ENCODE measurements around the gene TOB1. TPM values are rescaled to one million over a fixed set of nuclear protein-coding genes. Genes with fewer than 3 reads are reported as not detected.

TOB1 gene
- total RNA-seq, 1 donor from 2014 or later: 83.8 TPM

DNA sequence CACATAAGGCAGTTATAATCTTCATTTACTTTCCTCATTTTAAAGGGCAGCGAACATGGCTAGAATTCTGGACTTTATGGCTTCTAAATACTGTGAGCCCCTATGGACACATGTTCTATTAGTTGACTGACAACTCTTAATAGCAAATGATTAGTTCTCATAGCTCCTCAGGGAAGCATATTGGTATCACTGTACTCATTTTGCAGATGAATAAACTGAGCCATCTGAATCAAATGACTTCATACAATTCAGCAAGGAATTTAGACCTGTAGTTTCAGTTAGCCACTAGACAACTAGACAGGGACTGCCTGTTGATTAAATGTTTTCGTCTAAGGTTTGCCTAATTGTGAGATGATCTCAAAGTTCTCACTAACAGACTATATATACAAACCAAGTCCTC, 9.7 kb downstream of the TOB1 start:
- no peak for DNase-seq
- intact Hi-C loops (cut with DNase I): no loop called here
- ATAC-seq (ENCODE audit: poor library complexity): no peak

DNA sequence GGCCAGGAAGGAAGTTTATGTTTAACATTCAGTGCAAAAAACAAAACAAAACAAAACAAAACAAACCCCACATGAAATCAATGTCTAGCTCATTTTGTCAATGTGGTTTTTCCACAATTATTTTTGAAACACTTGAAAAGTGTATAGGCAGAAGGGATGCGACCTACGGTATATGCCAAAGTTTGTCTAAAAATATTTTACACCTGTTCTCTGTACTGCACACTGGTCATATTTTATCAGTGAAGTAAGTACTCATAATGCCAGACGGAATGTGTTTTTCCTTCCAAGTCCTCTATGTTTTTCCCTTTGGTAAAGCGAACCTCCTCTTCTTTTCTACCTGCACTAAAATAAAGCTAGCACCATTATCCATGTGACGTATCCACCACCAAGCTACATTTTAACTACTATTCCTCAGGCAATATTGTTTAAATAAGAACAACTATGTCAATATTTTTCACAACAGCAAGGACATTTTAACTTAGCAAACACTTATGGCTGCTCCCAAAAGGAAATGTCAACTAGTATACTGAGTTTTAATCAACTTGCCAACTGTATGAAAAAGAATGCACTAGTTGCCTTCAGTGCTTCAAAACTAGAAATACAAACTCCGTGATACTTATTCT, 10.3 kb downstream of the TOB1 start:
- DNase-seq (no peak), ATAC-seq (ENCODE audit: poor library complexity) (no peak)
- intact Hi-C loops (cut with DNase I): no loop called here

DNA sequence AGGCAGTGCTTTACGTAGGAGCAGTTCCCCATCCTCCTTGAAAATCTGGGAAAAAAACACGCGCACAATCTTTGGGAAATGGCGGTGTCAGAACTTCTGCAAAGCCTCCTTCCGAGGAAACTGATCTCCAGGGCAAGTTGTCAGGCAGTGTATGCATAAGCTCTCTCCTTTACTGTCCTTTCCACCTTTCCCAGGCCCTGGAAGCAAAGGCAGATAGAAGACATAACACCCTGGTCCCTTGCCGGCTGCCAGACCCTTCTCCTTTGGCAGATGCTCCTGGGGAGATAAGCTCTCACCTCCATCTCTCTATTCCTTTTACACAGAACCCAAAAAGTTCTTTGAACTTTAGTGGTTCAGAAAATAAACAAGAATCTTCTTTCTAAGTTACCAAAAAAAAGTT, 12.4 kb downstream of the TOB1 start:
- DNase-seq: no peak
- ATAC-seq (ENCODE audit: poor library complexity): no peak
- intact Hi-C loops (cut with DNase I): loop anchor here (2.0 kb wide), 1 partner anchor 101 kb away; no protein-coding TSS in a partner anchor

DNA sequence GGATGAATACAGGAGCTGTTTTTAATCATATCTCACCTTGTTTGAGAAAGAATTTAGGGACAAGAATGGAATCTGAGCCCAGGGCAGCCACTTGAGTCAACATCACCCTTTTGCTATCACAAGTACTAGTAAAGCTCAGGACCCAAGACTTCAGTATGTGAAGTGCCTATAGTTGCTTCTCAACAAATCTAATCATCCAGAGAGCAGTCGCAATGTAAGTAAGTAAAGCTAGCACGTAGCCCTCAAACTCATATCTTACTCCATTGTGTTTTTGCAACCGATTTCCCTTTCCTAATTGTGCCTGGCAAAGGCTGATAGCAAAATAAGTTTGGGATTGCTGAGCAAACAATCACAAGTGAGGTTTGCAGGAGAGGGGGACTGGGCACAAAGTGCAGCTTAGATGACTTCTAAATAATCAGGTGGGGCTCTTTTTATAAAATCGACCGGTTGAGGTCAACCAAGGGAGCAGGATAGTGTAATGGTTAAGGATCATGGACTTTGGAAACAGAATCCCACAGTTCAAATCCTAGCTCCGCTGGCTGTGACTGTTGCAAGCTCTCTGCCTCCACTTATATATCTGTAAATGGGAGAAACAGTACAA, 13.0 kb downstream of the TOB1 start:
- ATAC-seq (ENCODE audit: poor library complexity) (peak; percentile 13), DNase-seq (no peak)
- intact Hi-C loops (cut with DNase I): loop anchor here (2.0 kb wide), 1 partner anchor 102 kb away; no protein-coding TSS in a partner anchor

DNA sequence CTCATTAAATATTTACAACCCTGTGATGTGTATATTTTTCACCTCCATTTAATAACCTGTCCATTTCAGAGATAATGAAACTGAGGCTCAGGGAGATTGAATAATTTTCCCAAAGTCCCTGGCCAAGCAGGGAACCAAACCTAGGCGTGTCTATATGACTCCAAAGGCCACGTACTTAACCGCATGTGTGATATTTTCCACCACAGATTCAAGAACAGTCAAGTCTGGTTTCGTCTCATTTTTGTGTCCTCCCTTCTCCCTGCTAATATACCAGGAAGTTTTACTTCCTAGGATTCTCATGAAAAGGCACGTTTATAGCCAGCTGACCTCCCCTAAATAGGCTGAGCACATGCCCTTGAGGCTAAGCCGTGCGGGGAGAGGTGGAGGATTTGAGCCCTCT, 15.5 kb downstream of the TOB1 start:
- DNase-seq (no peak), ATAC-seq (ENCODE audit: poor library complexity) (no peak)
- intact Hi-C loops (cut with DNase I): no loop called here

- no peak for DNase-seq
- intact Hi-C loops (cut with DNase I): loop anchor here (10.0 kb wide), 1 partner anchor 304 kb away; the partner anchor contains the start of gene SPATA20
- no peak for ATAC-seq (ENCODE audit: poor library complexity)
Observed at GRCh38 chr17:50848711-50849110, 17.4 kb downstream of the TOB1 start.

- ATAC-seq (ENCODE audit: poor library complexity) (peak; percentile 51), DNase-seq (no peak)
- intact Hi-C loops (cut with DNase I): loop anchor here (10.0 kb wide), 1 partner anchor 303 kb away; the partner anchor contains the start of gene SPATA20
Observed at GRCh38 chr17:50848039-50848438, 18.1 kb downstream of the TOB1 start.

DNA sequence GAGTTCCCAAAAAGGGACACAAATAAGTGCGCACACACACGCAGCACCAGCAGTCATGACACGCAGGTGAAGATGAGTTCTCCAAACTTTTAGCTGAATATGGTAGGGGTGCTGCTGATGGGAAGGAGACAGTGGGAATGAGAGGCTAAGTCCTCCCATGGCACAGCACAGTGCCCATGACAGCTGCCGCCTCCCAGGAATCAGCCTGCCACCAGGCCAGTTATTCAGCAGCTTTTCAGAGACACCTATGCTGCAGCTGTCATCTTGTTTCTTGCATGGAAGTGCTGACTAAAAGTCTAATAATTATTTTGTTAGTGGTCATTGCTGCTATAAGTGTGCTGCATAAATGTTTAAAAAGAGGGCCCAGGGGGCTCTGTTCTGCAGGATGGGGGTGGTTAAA, 18.6 kb downstream of the TOB1 start:
- ATAC-seq (ENCODE audit: poor library complexity) (no peak), DNase-seq (no peak)
- intact Hi-C loops (cut with DNase I): loop anchor here (10.0 kb wide), 1 partner anchor 303 kb away; the partner anchor contains the start of gene SPATA20

GRCh38 chr17:50845240-50846147, 20.7 kb downstream of the TOB1 start:
- DNase-seq (no peak), ATAC-seq (ENCODE audit: poor library complexity) (peak; percentile 70)
- intact Hi-C loops (cut with DNase I): loop anchor here (10.0 kb wide), 1 partner anchor 301 kb away; the partner anchor contains the start of gene SPATA20

- DNase-seq: no peak
- no peak for ATAC-seq (ENCODE audit: poor library complexity)
- intact Hi-C loops (cut with DNase I): loop anchor here (10.0 kb wide), 1 partner anchor 299 kb away; the partner anchor contains the start of gene SPATA20
Observed at GRCh38 chr17:50844117-50844700, 21.9 kb downstream of the TOB1 start.

- intact Hi-C loops (cut with DNase I): loop anchor here (2.0 to 10.0 kb wide), 2 partner anchors 59 to 299 kb away; partner anchors contain the start of gene SPATA20
- DNase-seq (no peak), ATAC-seq (ENCODE audit: poor library complexity) (no peak)
Observed at GRCh38 chr17:50843150-50843905, 22.8 kb downstream of the TOB1 start.

DNA sequence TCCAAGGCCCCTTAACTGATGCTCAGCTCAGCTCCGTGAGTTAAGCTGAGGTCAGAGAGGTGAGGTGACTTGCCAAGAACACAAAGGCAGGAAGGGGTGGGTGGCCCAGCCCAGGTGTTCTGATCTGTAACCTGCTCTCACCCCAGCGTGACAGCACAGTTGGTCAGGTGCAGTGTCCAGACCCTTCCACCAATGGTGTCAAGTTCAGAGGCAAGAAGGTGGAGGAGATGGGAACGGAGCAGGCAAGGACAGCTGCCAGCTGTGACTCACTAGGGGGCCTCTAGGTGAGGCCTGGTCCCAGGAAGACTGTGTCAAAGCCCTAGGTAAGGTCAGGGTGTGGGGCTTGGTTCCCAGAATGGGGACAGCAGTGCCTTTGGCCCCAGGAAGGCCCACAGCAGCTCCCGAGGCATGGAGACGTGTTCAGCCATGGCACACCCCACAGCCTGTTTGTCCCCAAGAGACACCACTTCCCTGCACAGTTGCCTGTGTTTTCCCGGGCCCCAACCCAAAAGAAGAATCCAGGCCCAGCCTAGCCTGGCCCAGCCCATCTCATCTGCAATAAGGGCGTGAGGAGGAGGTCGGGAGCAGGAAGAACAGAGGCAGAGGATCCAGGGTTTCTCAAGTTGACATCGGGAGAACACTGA, 23.5 kb downstream of the TOB1 start:
- intact Hi-C loops (cut with DNase I): loop anchor here (2.0 to 10.0 kb wide), 2 partner anchors 58 to 298 kb away; partner anchors contain the start of gene SPATA20
- DNase-seq (no peak), ATAC-seq (ENCODE audit: poor library complexity) (no peak)

GRCh38 chr17:50841949-50842354, 24.2 kb downstream of the TOB1 start:
- DNase-seq: peak; percentile 81
- peak; percentile 78 for ATAC-seq (ENCODE audit: poor library complexity)
- intact Hi-C loops (cut with DNase I): loop anchor here (2.0 to 10.0 kb wide), 2 partner anchors 57 to 297 kb away; partner anchors contain the start of gene SPATA20

DNA sequence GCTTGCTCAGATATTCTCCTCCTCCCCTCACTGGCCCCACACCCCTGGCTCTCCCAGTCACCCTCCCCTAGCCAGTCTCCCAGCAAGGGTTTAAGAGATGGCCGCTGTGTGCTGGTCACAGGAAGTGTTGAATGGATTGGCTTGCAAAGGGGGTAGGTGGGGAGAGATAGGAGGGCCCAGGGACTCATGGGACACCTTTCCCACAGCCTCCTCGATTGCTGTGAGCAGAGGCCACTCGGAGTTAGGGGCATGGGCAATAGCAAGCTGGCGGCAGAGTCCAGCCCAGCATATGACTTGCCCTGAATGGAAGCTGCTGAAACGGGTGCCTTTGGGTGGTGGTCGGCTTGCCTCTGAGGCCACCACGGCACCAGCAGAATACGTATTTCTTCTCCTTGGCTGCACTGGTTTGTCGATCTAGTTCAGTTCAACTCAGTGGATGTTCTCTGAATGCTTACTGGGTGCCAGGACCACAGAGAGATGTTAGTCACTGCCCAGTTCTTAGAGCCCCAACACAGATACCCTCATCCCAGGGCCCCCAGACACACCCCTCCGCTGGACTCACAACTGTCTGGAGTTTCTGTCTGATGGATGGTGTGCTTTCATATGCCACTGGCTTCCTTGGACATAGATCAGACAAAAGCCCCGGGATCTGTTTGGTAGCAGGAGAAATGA, 24.7 kb downstream of the TOB1 start:
- intact Hi-C loops (cut with DNase I): loop anchor here (10.0 kb wide), 1 partner anchor 297 kb away; the partner anchor contains the start of gene SPATA20
- no peak for ATAC-seq (ENCODE audit: poor library complexity)
- no peak for DNase-seq

DNA sequence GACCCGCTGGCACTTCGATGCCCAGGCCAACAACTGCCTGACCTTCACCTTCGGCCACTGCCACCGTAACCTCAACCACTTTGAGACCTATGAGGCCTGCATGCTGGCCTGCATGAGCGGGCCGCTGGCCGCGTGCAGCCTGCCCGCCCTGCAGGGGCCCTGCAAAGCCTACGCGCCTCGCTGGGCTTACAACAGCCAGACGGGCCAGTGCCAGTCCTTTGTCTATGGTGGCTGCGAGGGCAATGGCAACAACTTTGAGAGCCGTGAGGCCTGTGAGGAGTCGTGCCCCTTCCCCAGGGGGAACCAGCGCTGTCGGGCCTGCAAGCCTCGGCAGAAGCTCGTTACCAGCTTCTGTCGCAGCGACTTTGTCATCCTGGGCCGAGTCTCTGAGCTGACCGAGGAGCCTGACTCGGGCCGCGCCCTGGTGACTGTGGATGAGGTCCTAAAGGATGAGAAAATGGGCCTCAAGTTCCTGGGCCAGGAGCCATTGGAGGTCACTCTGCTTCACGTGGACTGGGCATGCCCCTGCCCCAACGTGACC, 25.8 kb downstream of the TOB1 start:
- ATAC-seq (ENCODE audit: poor library complexity) (no peak), DNase-seq (no peak)
- intact Hi-C loops (cut with DNase I): loop anchor here (10.0 kb wide), 1 partner anchor 296 kb away; the partner anchor contains the start of gene SPATA20

- DNase-seq (no peak), ATAC-seq (ENCODE audit: poor library complexity) (no peak)
- intact Hi-C loops (cut with DNase I): loop anchor here (10.0 kb wide), 1 partner anchor 295 kb away; the partner anchor contains the start of gene SPATA20
Observed at GRCh38 chr17:50839591-50840310, 26.4 kb downstream of the TOB1 start.

Data from Right ventricle myocardium superior (tissue), 1 donor.